Liver (tissue), 9 donors: Measurements from ENCODE around the gene B9D1. TPM values are rescaled to one million over a fixed set of nuclear protein-coding genes. Genes with fewer than 3 reads are reported as not detected.

Experiments
- DNase-seq: peaks from one replicate; pipeline ENCODE4 v3.0.0-alpha.2; 2017; ENCODE audit warnings: low spot score
- H3K27ac ChIP-seq, 2 donors: one replicate each; pipeline ENCODE4 v1.7.0; 2013; ENCODE audit warnings: inconsistent platforms in 2 of 2, low read length in 2 of 2, control low read depth in 1 of 2, low read depth in 1 of 2, mild to moderate bottlenecking in 1 of 2
- H3K27me3 ChIP-seq, 4 donors: one replicate each; pipeline versions ENCODE4 v1.6.1 to v1.7.0; 2013; ENCODE audit warnings: low read length in 3 of 4, inconsistent platforms in 1 of 4, mild to moderate bottlenecking in 1 of 4, moderate library complexity in 1 of 4; ENCODE audit not compliant: control insufficient read depth in 4 of 4, insufficient read depth in 4 of 4
- H3K36me3 ChIP-seq, 4 donors: one replicate each; pipeline versions ENCODE4 v1.6.1 to v1.7.0; 2013; ENCODE audit warnings: low read length in 3 of 4, mild to moderate bottlenecking in 3 of 4, low read depth in 1 of 4, moderate library complexity in 1 of 4; ENCODE audit not compliant: control insufficient read depth in 4 of 4, insufficient read depth in 3 of 4
- H3K4me1 ChIP-seq, 4 donors: one replicate each; pipeline versions ENCODE4 v1.6.1 to v1.7.0; 2013; ENCODE audit warnings: low read length in 3 of 4, mild to moderate bottlenecking in 3 of 4, moderate library complexity in 1 of 4; ENCODE audit not compliant: control insufficient read depth in 4 of 4, insufficient read depth in 4 of 4
- H3K4me3 ChIP-seq, 3 donors: one replicate each; pipeline versions ENCODE4 v1.6.1 to v1.7.0; 2013; ENCODE audit warnings: low read length in 3 of 3, control low read depth in 1 of 3, low read depth in 1 of 3, mild to moderate bottlenecking in 1 of 3
- H3K9ac ChIP-seq, 2 donors: one replicate each; pipeline ENCODE4 v1.7.0; 2013; ENCODE audit warnings: low read length in 2 of 2, mild to moderate bottlenecking in 2 of 2, moderate library complexity in 2 of 2, control low read depth in 1 of 2, low read depth in 1 of 2
- H3K9me3 ChIP-seq, 4 donors: one replicate each; pipeline versions ENCODE4 v1.6.1 to v1.7.0; 2013; ENCODE audit warnings: low read length in 3 of 4; ENCODE audit not compliant: control insufficient read depth in 4 of 4
- CTCF ChIP-seq: fragments of 150-350 bp; IDR thresholded peaks from 2 replicates; pipeline ENCODE4 v1.5.1; 2017; ENCODE audit warnings: improper control_type of control experiment, low read depth, low read length; ENCODE audit not compliant: missing input control
- EGR1 ChIP-seq, 2 donors: IDR thresholded peaks; 2 replicates each; pipeline ENCODE4 v1.6.1; 2016 to 2018; ENCODE audit warnings: antibody characterized with exemption in 2 of 2, low read depth in 2 of 2
- FOXA1 ChIP-seq: IDR thresholded peaks from 2 replicates; pipeline ENCODE4 v1.6.1; 2016; ENCODE audit warnings: antibody characterized with exemption
- GABPA ChIP-seq, 2 donors: IDR thresholded peaks in 1 of 2; conservative IDR thresholded peaks in 1 of 2; 2 replicates each; pipeline ENCODE4 v1.6.1; 2016; ENCODE audit warnings: antibody characterized with exemption in 2 of 2, mild to moderate bottlenecking in 1 of 2, moderate library complexity in 1 of 2
- HNF4A ChIP-seq, 2 donors: conservative IDR thresholded peaks; 2 replicates each; pipeline ENCODE4 v1.6.1; 2016; ENCODE audit warnings: antibody characterized with exemption in 2 of 2, mild to moderate bottlenecking in 2 of 2
- HNF4G ChIP-seq: IDR thresholded peaks from 2 replicates; pipeline ENCODE4 v1.6.1; 2016; ENCODE audit warnings: antibody characterized with exemption
- MAX ChIP-seq: IDR thresholded peaks from 2 replicates; pipeline ENCODE4 v1.6.1; 2016; ENCODE audit warnings: antibody characterized with exemption
- NR2F2 ChIP-seq: IDR thresholded peaks from 2 replicates; pipeline ENCODE4 v1.6.1; 2016; ENCODE audit warnings: antibody characterized with exemption
- RAD21 ChIP-seq, 2 donors: IDR thresholded peaks; 2 replicates each; pipeline ENCODE4 v1.6.1; 2016; ENCODE audit warnings: antibody characterized with exemption in 2 of 2, mild to moderate bottlenecking in 2 of 2
- RXRA ChIP-seq, 2 donors: IDR thresholded peaks; 2 replicates each; pipeline ENCODE4 v1.6.1; 2017 to 2018; ENCODE audit warnings: antibody characterized with exemption in 2 of 2, mild to moderate bottlenecking in 1 of 2
- TAF1 ChIP-seq: conservative IDR thresholded peaks from 2 replicates; pipeline ENCODE4 v1.6.1; 2016; ENCODE audit warnings: antibody characterized with exemption, mild to moderate bottlenecking
- YY1 ChIP-seq: IDR thresholded peaks from 2 replicates; pipeline ENCODE4 v1.6.1; 2016; ENCODE audit warnings: antibody characterized with exemption, mild to moderate bottlenecking
- ZBTB33 ChIP-seq: IDR thresholded peaks from 2 replicates; pipeline ENCODE4 v1.6.1; 2016; ENCODE audit warnings: antibody characterized with exemption
- WGBS: extraction: QIAGEN DNeasy Blood & Tissue Kit; methylation state at CpG from one replicate; pipeline ENCODE4 v1.1.7; 2013; 5-methylcytosine and 5-hydroxymethylcytosine counted together
- polyA plus RNA-seq, 2 donors: library from polyadenylated mRNA; stranded (reverse) in 1 of 2; unstranded in 1 of 2; fragments of 200-250 nt in 1 of 2; fragments of >200 nt in 1 of 2; fragmentation: Nextera tagmentation in 1 of 2; extraction: Ambion mirVana in 1 of 2; gene quantifications; one replicate each; pipeline versions ENCODE4 v1.2.1 to v1.2.3, GENCODE V29; 2013 to 2015
- total RNA-seq, 2 donors: library from RNA; depleted of rRNA; stranded (reverse); fragments of >200 nt; gene quantifications; one replicate each; pipeline ENCODE4 v1.2.3, GENCODE V29; 2014
- TF ChIP-seq, protein P1 (sequence below): IDR thresholded peaks from 2 replicates; pipeline ENCODE4 v1.6.1; 2016; ENCODE audit warnings: antibody characterized with exemption
- TF ChIP-seq, protein P2 (sequence below): IDR thresholded peaks from 2 replicates; pipeline ENCODE4 v1.6.1; 2016; ENCODE audit warnings: antibody characterized with exemption, mild to moderate bottlenecking
- donor health status: healthy.
- donor health status: healthy.
- donor health status: healthy.
- donor health status: healthy.
- donor health status: healthy.

Gene B9D1
- total and polyA plus RNA-seq, 4 donors: 8.4 to 22.0 (median 10.8) TPM

GRCh38 chr17:19305256-19305655, 57.3 kb downstream of the B9D1 start:
- WGBS: 81% methylated on average over 5 of the region's 5 CpGs
- Histone ChIP-seq H3K27ac (no peak overlapping the region), H3K36me3 (peaks cover 0 to 2% (median 0%) of the 10 kb centered on the region in 4 donors), H3K4me3 (no peak overlapping the region), H3K9me3 (no peaks in the 10 kb centered on the region), H3K4me1 (peaks cover 0 to 8% (median 0%) of the 10 kb centered on the region in 4 donors), H3K27me3 (no peaks in the 10 kb centered on the region), H3K9ac (no peak overlapping the region)
- no peak for DNase-seq
- TF ChIP-seq, protein P1, sequence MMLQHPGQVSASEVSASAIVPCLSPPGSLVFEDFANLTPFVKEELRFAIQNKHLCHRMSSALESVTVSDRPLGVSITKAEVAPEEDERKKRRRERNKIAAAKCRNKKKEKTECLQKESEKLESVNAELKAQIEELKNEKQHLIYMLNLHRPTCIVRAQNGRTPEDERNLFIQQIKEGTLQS: no peak
- no peak for TF ChIP-seq HNF4G
- TF ChIP-seq TAF1: no peak
- TF ChIP-seq GABPA (IDR thresholded peaks at IDR 0.05 in 1 of 2, conservative IDR thresholded peaks at IDR 0.05 in 1 of 2): no peak
- TF ChIP-seq CTCF: no peak
- TF ChIP-seq RAD21 (IDR thresholded peaks at IDR 0.05): no peak
- no peak for TF ChIP-seq MAX
- no peak for TF ChIP-seq FOXA1
- TF ChIP-seq ZBTB33: no peak
- no peak for TF ChIP-seq RXRA (IDR thresholded peaks at IDR 0.05)
- no peak for TF ChIP-seq NR2F2
- no peak for TF ChIP-seq YY1
- no peak for TF ChIP-seq EGR1 (IDR thresholded peaks at IDR 0.05; ENCODE audit: low read depth in 2 of 2)
- TF ChIP-seq HNF4A (conservative IDR thresholded peaks at IDR 0.05): no peak

DNA sequence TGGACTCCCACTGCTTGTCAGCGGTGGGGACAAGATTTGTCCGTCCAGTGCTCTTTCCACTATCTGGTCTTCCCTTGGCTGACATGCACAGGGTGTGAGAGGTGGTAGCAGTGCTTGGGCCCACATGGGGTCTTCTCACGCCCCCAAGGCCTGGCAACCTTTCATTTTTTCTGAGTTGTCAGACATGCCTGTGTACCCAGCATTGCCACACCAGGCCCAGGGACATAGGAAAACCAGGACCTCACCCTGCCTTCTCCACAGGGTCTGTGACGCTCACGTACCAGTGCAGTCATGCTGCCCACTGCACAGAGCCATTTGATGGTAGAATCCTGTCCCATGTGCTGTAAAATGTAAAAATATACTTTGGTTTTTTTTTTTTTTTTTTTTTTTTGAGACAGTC, 57.8 kb downstream of the B9D1 start:
- Histone ChIP-seq H3K36me3 (peaks cover 0 to 2% (median 0%) of the 10 kb centered on the region in 4 donors), H3K9ac (no peak overlapping the region), H3K27ac (no peak overlapping the region), H3K4me1 (peaks cover 0 to 8% (median 0%) of the 10 kb centered on the region in 4 donors), H3K27me3 (no peaks in the 10 kb centered on the region), H3K4me3 (no peak overlapping the region), H3K9me3 (no peaks in the 10 kb centered on the region)
- no peak for DNase-seq
- 95% methylated on average over 5 of the region's 5 CpGs for whole genome bisulfite sequencing
- TF ChIP-seq, protein P2, sequence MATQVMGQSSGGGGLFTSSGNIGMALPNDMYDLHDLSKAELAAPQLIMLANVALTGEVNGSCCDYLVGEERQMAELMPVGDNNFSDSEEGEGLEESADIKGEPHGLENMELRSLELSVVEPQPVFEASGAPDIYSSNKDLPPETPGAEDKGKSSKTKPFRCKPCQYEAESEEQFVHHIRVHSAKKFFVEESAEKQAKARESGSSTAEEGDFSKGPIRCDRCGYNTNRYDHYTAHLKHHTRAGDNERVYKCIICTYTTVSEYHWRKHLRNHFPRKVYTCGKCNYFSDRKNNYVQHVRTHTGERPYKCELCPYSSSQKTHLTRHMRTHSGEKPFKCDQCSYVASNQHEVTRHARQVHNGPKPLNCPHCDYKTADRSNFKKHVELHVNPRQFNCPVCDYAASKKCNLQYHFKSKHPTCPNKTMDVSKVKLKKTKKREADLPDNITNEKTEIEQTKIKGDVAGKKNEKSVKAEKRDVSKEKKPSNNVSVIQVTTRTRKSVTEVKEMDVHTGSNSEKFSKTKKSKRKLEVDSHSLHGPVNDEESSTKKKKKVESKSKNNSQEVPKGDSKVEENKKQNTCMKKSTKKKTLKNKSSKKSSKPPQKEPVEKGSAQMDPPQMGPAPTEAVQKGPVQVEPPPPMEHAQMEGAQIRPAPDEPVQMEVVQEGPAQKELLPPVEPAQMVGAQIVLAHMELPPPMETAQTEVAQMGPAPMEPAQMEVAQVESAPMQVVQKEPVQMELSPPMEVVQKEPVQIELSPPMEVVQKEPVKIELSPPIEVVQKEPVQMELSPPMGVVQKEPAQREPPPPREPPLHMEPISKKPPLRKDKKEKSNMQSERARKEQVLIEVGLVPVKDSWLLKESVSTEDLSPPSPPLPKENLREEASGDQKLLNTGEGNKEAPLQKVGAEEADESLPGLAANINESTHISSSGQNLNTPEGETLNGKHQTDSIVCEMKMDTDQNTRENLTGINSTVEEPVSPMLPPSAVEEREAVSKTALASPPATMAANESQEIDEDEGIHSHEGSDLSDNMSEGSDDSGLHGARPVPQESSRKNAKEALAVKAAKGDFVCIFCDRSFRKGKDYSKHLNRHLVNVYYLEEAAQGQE: no peak
- TF ChIP-seq HNF4A (conservative IDR thresholded peaks at IDR 0.05) (no peak), RAD21 (IDR thresholded peaks at IDR 0.05) (no peak), CTCF (no peak), ZBTB33 (no peak), EGR1 (IDR thresholded peaks at IDR 0.05; ENCODE audit: low read depth in 2 of 2) (no peak), RXRA (IDR thresholded peaks at IDR 0.05) (no peak)
